ENCODE data around the gene PARP2.
"Not testable (repeated sequence)": the region's sequence is repeated elsewhere in the genome, so short reads cannot be mapped to it uniquely, and the experiment has no call there.

The PARP2 gene

GRCh38 chr14:20343092-20343861, at the start of gene PARP2:
Gene PARP2, plus strand, starts transcription at chr14:20343635. Its CDS starts 7 bp downstream, at chr14:20343642.
- peak; percentile 91 to 94 for DNase-seq (ENCODE audit: low read depth in 2 of 2)

DNA sequence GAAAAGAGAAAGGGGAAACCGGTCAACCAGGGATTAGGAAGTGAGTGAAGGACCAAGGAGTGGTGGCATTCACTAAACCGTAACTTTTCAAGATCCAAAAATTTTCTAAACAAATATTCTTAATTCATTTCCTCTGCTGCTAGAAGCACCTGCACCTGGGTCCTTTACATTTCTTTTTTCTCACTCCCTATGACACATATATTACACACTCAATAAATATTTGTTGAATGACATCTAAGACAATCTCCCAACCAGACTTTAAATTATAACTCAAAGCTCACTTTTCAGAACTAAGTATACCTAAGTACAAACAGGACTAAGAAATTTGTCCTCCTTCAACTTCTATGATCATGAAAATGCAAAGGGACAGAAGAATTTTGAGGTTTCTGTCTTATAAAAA, 48.8 kb upstream of the PARP2 start:
- no peak for DNase-seq (ENCODE audit: low read depth in 2 of 2)

DNA sequence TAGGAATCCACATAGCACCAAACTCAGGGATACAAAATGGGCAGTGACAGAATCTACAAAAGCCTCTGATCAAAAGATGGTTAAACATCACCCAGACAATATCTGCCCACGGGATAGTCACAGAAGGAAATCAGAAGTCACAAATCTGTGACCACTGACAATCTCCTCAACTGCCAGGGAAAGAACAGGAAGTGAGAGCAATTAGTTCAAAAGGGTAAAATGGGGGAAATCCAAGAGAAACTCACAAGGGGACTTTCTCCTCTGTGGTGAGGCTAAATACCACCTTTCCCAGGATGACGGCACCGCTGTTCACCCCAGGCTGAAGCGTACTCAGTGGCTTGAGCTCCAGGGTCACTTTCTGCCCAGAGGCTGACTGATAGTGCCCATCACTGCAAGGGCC, 48.4 kb upstream of the PARP2 start:
- no peak for DNase-seq (ENCODE audit: low read depth in 2 of 2)

GRCh38 chr14:20302042-20302755, 41.2 kb upstream of the PARP2 start:
- no peak for DNase-seq (ENCODE audit: low read depth in 2 of 2)

DNA sequence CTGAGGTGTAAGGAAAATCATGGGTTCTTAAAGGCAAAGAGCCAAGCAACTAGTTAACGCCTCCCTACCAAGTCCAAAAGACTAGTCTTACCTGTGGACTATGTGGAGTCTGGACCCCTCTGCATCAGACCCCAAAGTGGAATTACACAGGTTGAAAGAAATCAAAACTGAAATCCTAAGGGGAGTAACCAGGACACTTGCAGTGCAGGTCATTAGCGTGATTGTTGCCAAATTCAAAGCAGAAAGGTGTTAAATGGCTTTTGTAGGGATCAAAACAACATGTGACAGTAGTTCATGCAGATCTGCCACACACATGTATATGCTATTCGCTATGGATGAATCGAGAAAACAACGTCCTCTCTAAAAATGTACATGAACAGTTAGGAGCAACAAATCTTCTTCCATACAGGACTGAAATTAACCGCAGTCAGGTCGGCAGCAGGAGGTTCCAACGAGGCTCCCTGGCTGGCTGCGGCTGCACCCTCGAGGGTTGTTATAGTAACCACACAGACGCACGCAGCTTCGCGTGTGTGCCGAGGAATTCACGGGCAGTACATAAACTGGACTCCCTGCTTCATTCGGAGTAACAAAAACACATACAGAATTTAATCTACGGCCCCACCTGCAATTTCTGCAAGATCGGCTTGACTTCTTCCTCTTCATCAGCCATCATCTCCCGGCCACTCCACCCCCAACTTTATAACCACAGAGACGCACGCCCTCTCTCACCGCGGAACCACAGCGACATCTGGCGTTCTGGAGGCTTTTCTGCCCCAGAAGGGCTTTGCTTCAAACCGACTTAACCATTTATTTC, 38.0 kb upstream of the PARP2 start, which contains the start of gene TTC5:
TSS of gene TTC5 (minus strand) at position 687 of the 814 bp plus-strand sequence. CDS start at position 673, 14 bp downstream.
- peak; percentile 77 to 84 for DNase-seq (ENCODE audit: low read depth in 2 of 2)

DNA sequence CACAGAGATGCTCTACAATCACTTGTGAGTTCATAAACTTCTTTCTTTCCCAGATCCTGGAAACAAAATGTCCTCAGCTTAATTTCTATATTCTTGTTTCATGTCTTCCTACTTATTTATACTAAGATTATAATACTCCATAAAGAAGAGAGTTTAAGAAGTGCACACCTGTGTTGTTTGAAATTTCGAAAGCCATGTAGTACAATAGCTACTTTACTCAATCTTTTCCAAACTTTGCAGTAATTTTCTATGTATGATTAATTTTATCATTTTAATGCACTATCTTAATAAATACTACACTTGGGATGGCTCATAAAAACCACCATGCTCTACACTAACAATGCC, 37.4 kb upstream of the PARP2 start:
- no peak for DNase-seq (ENCODE audit: low read depth in 2 of 2)

GRCh38 chr14:20314026-20314425, 29.4 kb upstream of the PARP2 start:
- DNase-seq (ENCODE audit: low read depth in 2 of 2) = no peak

GRCh38 chr14:20317720-20318119, 25.7 kb upstream of the PARP2 start:
- no peak for DNase-seq (ENCODE audit: low read depth in 2 of 2)

DNA sequence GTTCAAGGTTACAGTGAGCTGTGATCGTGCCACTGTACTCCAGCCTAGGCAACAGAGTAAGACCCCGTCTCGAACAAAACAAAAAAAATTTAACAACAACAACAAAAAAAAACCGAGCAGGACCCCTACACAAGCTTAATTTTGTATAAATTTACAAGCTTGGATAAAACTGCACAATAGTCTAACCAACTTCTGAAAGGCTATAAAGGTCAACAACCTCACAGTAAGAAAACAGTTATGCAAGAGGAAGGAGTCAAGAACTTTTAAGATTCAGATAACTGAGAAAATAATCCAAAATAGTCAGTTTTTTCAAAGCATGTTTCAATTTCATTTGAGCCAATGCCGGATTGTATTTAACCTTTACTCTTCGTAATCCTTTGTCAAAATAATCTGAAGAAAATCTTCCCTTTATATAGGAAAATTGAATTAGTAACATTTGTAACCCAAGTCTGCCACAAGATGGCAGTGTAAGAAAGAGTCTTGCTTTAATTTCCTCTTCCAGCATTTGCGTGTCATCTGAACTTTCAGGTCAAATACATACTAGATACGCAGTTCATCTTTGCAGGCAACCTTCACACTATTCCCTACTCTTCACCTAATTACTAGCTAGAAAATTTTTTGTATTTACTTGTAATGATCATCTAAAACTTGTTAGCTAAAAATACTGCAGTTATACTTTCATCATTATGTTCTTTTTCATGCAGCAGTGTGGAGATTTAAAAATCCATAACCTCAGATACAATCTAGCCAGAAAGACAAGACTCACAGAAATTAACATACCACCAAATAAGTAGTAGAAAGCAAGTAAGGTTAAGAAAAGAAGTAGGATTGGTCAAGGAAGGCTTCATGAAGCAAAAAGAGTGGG, 16.2 kb upstream of the PARP2 start:
- DNase-seq (ENCODE audit: low read depth in 2 of 2) = no peak

GRCh38 chr14:20328705-20329104, 14.7 kb upstream of the PARP2 start:
- DNase-seq (ENCODE audit: low read depth in 2 of 2) = no peak

GRCh38 chr14:20329355-20329754, 14.1 kb upstream of the PARP2 start:
- DNase-seq (ENCODE audit: low read depth in 2 of 2) = no peak

- DNase-seq (ENCODE audit: low read depth in 2 of 2) = no peak
Measured at GRCh38 chr14:20331053-20331613, 12.3 kb upstream of the PARP2 start.

- DNase-seq (ENCODE audit: low read depth in 2 of 2) = no peak
Measured at GRCh38 chr14:20332431-20332787, 11.0 kb upstream of the PARP2 start.

GRCh38 chr14:20332788-20333493, 10.5 kb upstream of the PARP2 start, which contains the start of gene CCNB1IP1:
Gene CCNB1IP1, minus strand, starts transcription at chr14:20333279. Its CDS starts 16,756 bp downstream, at chr14:20316523.
- DNase-seq (ENCODE audit: low read depth in 2 of 2) = peak; percentile 14 to 27

- DNase-seq (ENCODE audit: low read depth in 2 of 2) = no peak
Measured at GRCh38 chr14:20333494-20333841, 10.0 kb upstream of the PARP2 start.

- DNase-seq (ENCODE audit: low read depth in 2 of 2) = no peak
Measured at GRCh38 chr14:20334017-20334416, 9.4 kb upstream of the PARP2 start.

- not testable (repeated sequence) for DNase-seq (ENCODE audit: low read depth in 2 of 2)
Measured at GRCh38 chr14:20341032-20341431, 2.4 kb upstream of the PARP2 start.

DNA sequence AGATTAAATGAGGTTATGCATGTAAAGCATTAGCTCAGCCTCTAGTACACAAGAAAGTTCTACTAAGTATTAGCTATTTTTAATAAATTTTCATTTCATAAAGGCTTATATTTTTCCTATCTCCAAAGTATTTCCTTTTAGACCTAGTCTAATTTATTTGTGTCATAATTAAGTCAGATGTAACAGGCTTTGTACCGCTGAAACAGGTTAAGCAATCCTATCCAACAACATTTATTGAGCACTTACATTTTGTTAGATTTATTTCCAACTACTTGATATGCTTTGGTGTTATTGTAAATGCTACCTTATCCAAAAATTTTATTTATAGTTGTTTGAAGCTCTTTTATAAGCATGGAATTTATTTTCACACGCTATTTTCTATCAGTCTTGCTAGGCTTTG, 1.8 kb upstream of the PARP2 start:
- DNase-seq (ENCODE audit: low read depth in 2 of 2) = no peak

- no peak for DNase-seq (ENCODE audit: low read depth in 2 of 2)
Measured at GRCh38 chr14:20343862-20344220, 406 bp downstream of the PARP2 start.

GRCh38 chr14:20345366-20345765, 1.9 kb downstream of the PARP2 start:
- no peak for DNase-seq (ENCODE audit: low read depth in 2 of 2)

- DNase-seq (ENCODE audit: low read depth in 2 of 2) = no peak
Measured at GRCh38 chr14:20346713-20347112, 3.3 kb downstream of the PARP2 start.

All from stimulated activated CD4-positive, alpha-beta T cell treated with anti-CD3 and anti-CD28 coated beads, Interleukin-12 subunit alpha, Interleukin-12 subunit beta, amount 100 ng/mL, for 24 hours (primary cell).